Neural cell (in vitro differentiated cells): ENCODE measurements around the gene GIPC3. TPM values are rescaled to one million over a fixed set of nuclear protein-coding genes. Genes with fewer than 3 reads are reported as not detected.

Experiments
- H2AFZ ChIP-seq: fragments of 200-600, 300-800 bp; sonication (generic), shearing (Covaris generic); 2 replicates; pipeline ENCODE4 v1.6.0; 2014; ENCODE audit warnings: low read depth, mild to moderate bottlenecking, antibody characterized with exemption, low read length, moderate library complexity
- H3F3A ChIP-seq: fragments of 200-600 bp; shearing (Covaris generic); 2 replicates; pipeline ENCODE4 v1.6.1; 2016; ENCODE audit warnings: mild to moderate bottlenecking, moderate library complexity, mixed read lengths, antibody characterized with exemption, low read length; ENCODE audit not compliant: insufficient read depth, poor library complexity, severe bottlenecking
- H3K27ac ChIP-seq: fragments of 200-600, 300-800 bp; sonication (generic), shearing (Covaris generic); 2 replicates; pipeline ENCODE4 v1.5.1; 2014; ENCODE audit warnings: mild to moderate bottlenecking, low read length, moderate library complexity
- H3K27me3 ChIP-seq: fragments of 300-800, 200-600 bp; sonication (generic), shearing (Covaris generic); 2 replicates; pipeline ENCODE4 v1.6.0; 2014; ENCODE audit warnings: mild to moderate bottlenecking, low read depth, low read length, moderate library complexity; ENCODE audit not compliant: insufficient read depth
- H3K36me3 ChIP-seq: fragments of 300-800, 200-600 bp; sonication (generic), shearing (Covaris generic); 2 replicates; pipeline ENCODE4 v1.5.1; 2014; ENCODE audit warnings: mild to moderate bottlenecking, antibody characterized with exemption, low read length, moderate library complexity; ENCODE audit not compliant: insufficient read depth
- H3K4me2 ChIP-seq: fragments of 300-800, 200-600 bp; sonication (generic), shearing (Covaris generic); 2 replicates; pipeline ENCODE4 v1.6.0; 2014; ENCODE audit warnings: mild to moderate bottlenecking, low read length
- H3K4me3 ChIP-seq: fragments of 300-800, 200-600 bp; sonication (generic), shearing (Covaris generic); 2 replicates; pipeline ENCODE4 v1.5.1; 2014; ENCODE audit warnings: mild to moderate bottlenecking, low read length, moderate library complexity
- H3K79me2 ChIP-seq: fragments of 200-600 bp; shearing (Covaris generic); replicated peaks from 2 replicates; pipeline ENCODE4 v1.6.0; 2014; ENCODE audit warnings: mild to moderate bottlenecking, low read length, moderate library complexity; ENCODE audit not compliant: insufficient read depth
- H3K9ac ChIP-seq: fragments of 300-800, 200-600 bp; sonication (generic), shearing (Covaris generic); 2 replicates; pipeline ENCODE4 v1.6.1; 2016; ENCODE audit warnings: mild to moderate bottlenecking, low read length, mixed read lengths
- H3K9me2 ChIP-seq: fragments of 200-600 bp; shearing (Covaris generic); 2 replicates; pipeline ENCODE4 v1.6.1; 2016; ENCODE audit warnings: mild to moderate bottlenecking, low read length, mixed read lengths; ENCODE audit not compliant: insufficient read depth
- H3K9me3 ChIP-seq: fragments of 200-600, 300-800 bp; sonication (generic), shearing (Covaris generic); 2 replicates; pipeline ENCODE4 v1.6.1; 2016; ENCODE audit warnings: mild to moderate bottlenecking, mixed run types, low read length, moderate library complexity, mixed read lengths
- H4K20me1 ChIP-seq: fragments of 200-600 bp; shearing (Covaris generic); 2 replicates; pipeline ENCODE4 v1.6.1; 2016; ENCODE audit warnings: mild to moderate bottlenecking, mixed run types; ENCODE audit not compliant: insufficient read depth
- EP300 ChIP-seq: fragments of 450-650 bp; conservative IDR thresholded peaks from 2 replicates; pipeline ENCODE4 v1.6.1; 2014; ENCODE audit warnings: antibody characterized with exemption, mild to moderate bottlenecking, moderate library complexity; ENCODE audit not compliant: poor library complexity, severe bottlenecking
- EZH2 ChIP-seq: fragments of 200-600, 300-800 bp; shearing (Covaris generic), sonication (generic); IDR thresholded peaks from 2 replicates; pipeline ENCODE4 v1.6.1; 2014; ENCODE audit warnings: antibody characterized with exemption, low read length, borderline replicate concordance, mild to moderate bottlenecking; ENCODE audit not compliant: insufficient read depth, poor library complexity, severe bottlenecking
- MXI1 ChIP-seq: fragments of 450-650 bp; conservative IDR thresholded peaks from 2 replicates; pipeline ENCODE4 v1.6.1; 2014; ENCODE audit warnings: antibody characterized with exemption, mild to moderate bottlenecking; ENCODE audit not compliant: poor library complexity, severe bottlenecking
- POLR2AphosphoS5 ChIP-seq: IDR thresholded peaks from 2 replicates; pipeline ENCODE4 v1.6.1; 2012
- RAD21 ChIP-seq: fragments of 450-650 bp; conservative IDR thresholded peaks from 2 replicates; pipeline ENCODE4 v1.6.1; 2014; ENCODE audit warnings: antibody characterized with exemption, mild to moderate bottlenecking, moderate library complexity
- SMC3 ChIP-seq: fragments of 450-650 bp; conservative IDR thresholded peaks from 2 replicates; pipeline ENCODE4 v1.6.1; 2014; ENCODE audit warnings: antibody characterized with exemption, mild to moderate bottlenecking, moderate library complexity; ENCODE audit not compliant: poor library complexity
- TAF1 ChIP-seq: IDR thresholded peaks from 2 replicates; pipeline ENCODE4 v1.6.1; 2012; ENCODE audit warnings: low read depth
- polyA plus RNA-seq: library from polyadenylated mRNA; depleted of rRNA; stranded (reverse); fragments of >200 nt; gene quantifications from 2 replicates; pipeline ENCODE4 v1.2.3, GENCODE V29; 2014
- TF ChIP-seq, protein P1 (sequence below): fragments of 450-650 bp; IDR thresholded peaks from 2 replicates; pipeline ENCODE4 v1.5.1; 2014; ENCODE audit warnings: antibody characterized with exemption, mild to moderate bottlenecking, moderate library complexity; ENCODE audit not compliant: poor library complexity, severe bottlenecking
- TF ChIP-seq, protein P2 (sequence below): IDR thresholded peaks from 2 replicates; pipeline ENCODE4 v1.6.1; 2012; ENCODE audit warnings: borderline replicate concordance

GIPC3 gene
- polyA plus RNA-seq, 1 donor from 2014 or later: not detected

DNA sequence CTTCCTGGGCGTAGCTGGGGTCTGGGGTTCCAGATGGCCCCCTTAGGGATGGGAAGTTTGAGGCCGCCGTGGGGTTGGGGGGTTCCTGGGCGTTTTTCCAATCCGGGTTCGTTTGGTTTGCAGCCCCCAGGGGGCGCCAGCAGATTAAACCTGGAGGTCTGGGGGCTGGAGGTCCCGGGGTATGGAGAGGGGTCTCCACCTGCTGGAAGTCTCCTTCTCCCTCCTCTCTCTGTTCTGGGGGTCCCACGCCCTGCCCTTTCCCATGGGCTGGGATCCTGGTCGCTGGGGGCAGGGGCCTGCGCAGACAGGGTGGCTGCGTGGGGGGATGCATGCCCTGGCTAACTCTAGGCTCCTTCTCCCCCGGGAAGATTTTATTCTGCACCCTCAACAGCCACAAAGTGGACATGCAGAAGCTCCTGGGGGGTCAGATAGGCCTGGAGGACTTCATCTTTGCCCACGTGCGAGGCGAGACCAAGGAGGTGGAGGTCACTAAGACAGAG, 899 bp downstream of the GIPC3 start:
- TF ChIP-seq EP300 (no peak), MXI1 (no peak), POLR2AphosphoS5 (no peak), TAF1 (no peak), EZH2 (no peak)
- TF ChIP-seq, protein P1, sequence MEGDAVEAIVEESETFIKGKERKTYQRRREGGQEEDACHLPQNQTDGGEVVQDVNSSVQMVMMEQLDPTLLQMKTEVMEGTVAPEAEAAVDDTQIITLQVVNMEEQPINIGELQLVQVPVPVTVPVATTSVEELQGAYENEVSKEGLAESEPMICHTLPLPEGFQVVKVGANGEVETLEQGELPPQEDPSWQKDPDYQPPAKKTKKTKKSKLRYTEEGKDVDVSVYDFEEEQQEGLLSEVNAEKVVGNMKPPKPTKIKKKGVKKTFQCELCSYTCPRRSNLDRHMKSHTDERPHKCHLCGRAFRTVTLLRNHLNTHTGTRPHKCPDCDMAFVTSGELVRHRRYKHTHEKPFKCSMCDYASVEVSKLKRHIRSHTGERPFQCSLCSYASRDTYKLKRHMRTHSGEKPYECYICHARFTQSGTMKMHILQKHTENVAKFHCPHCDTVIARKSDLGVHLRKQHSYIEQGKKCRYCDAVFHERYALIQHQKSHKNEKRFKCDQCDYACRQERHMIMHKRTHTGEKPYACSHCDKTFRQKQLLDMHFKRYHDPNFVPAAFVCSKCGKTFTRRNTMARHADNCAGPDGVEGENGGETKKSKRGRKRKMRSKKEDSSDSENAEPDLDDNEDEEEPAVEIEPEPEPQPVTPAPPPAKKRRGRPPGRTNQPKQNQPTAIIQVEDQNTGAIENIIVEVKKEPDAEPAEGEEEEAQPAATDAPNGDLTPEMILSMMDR: no peak
- TF ChIP-seq, protein P2, sequence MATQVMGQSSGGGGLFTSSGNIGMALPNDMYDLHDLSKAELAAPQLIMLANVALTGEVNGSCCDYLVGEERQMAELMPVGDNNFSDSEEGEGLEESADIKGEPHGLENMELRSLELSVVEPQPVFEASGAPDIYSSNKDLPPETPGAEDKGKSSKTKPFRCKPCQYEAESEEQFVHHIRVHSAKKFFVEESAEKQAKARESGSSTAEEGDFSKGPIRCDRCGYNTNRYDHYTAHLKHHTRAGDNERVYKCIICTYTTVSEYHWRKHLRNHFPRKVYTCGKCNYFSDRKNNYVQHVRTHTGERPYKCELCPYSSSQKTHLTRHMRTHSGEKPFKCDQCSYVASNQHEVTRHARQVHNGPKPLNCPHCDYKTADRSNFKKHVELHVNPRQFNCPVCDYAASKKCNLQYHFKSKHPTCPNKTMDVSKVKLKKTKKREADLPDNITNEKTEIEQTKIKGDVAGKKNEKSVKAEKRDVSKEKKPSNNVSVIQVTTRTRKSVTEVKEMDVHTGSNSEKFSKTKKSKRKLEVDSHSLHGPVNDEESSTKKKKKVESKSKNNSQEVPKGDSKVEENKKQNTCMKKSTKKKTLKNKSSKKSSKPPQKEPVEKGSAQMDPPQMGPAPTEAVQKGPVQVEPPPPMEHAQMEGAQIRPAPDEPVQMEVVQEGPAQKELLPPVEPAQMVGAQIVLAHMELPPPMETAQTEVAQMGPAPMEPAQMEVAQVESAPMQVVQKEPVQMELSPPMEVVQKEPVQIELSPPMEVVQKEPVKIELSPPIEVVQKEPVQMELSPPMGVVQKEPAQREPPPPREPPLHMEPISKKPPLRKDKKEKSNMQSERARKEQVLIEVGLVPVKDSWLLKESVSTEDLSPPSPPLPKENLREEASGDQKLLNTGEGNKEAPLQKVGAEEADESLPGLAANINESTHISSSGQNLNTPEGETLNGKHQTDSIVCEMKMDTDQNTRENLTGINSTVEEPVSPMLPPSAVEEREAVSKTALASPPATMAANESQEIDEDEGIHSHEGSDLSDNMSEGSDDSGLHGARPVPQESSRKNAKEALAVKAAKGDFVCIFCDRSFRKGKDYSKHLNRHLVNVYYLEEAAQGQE: no peak
- Histone ChIP-seq H3K79me2 (no peaks in the 10 kb centered on the region), H3K4me2 (no peak overlapping the region), H3K27ac (no peak overlapping the region), H2AFZ (no peak overlapping the region), H4K20me1 (no peaks in the 10 kb centered on the region), H3F3A (no peaks in the 10 kb centered on the region), H3K36me3 (no peaks in the 10 kb centered on the region), H3K9me3 (no peaks in the 10 kb centered on the region), H3K9ac (no peak overlapping the region), H3K4me3 (no peak overlapping the region), H3K9me2 (no peaks in the 10 kb centered on the region), H3K27me3 (peaks cover 21% of the 10 kb centered on the region)

DNA sequence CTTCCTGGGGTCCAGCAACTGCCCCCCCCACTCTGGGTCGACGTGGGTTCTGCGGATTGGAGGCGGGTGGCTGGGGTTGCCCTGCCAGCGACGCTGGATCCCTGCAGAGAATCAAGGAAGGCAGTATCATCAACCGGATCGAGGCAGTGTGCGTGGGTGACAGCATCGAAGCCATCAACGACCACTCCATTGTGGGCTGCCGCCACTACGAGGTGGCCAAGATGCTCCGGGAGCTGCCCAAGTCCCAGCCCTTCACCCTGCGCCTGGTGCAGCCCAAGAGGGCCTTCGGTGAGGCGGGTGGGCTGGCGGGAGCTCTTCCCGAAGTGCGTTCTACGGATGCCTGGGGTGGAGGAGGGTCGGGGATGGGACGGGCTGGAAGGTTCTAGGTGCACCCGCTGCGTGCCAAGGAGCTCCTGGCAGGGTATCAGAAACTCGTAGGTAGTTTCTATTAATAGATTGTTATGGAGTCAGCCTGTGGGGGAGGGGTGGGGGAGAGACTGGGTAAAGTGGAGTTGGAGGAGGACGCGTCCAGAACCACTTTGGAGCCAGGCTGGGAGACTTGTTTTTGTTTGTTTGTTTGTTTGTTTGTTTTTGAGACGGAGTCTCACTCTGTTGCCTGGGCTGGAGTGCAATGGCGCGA, 1.5 kb downstream of the GIPC3 start:
- Histone ChIP-seq H3K27me3 (peaks cover 21% of the 10 kb centered on the region), H3K9me2 (no peaks in the 10 kb centered on the region), H3F3A (no peaks in the 10 kb centered on the region), H3K9me3 (no peaks in the 10 kb centered on the region), H3K36me3 (no peaks in the 10 kb centered on the region), H4K20me1 (no peaks in the 10 kb centered on the region), H3K9ac (no peak overlapping the region), H3K79me2 (no peaks in the 10 kb centered on the region), H3K4me3 (no peak overlapping the region), H3K27ac (no peak overlapping the region), H3K4me2 (no peak overlapping the region), H2AFZ (no peak overlapping the region)
- TF ChIP-seq TAF1 (no peak), POLR2AphosphoS5 (no peak), EP300 (no peak), EZH2 (no peak), RAD21 (no peak), MXI1 (no peak), SMC3 (no peak)
- TF ChIP-seq, protein P2: no peak
- TF ChIP-seq, protein P1: no peak
